ENCODE results near the gene MME. TPM values are rescaled to one million over a fixed set of nuclear protein-coding genes. Genes with fewer than 3 reads are reported as not detected.

Gene MME
- total RNA-seq, 1 experiment from 2014 or later = 1.6 TPM

DNA sequence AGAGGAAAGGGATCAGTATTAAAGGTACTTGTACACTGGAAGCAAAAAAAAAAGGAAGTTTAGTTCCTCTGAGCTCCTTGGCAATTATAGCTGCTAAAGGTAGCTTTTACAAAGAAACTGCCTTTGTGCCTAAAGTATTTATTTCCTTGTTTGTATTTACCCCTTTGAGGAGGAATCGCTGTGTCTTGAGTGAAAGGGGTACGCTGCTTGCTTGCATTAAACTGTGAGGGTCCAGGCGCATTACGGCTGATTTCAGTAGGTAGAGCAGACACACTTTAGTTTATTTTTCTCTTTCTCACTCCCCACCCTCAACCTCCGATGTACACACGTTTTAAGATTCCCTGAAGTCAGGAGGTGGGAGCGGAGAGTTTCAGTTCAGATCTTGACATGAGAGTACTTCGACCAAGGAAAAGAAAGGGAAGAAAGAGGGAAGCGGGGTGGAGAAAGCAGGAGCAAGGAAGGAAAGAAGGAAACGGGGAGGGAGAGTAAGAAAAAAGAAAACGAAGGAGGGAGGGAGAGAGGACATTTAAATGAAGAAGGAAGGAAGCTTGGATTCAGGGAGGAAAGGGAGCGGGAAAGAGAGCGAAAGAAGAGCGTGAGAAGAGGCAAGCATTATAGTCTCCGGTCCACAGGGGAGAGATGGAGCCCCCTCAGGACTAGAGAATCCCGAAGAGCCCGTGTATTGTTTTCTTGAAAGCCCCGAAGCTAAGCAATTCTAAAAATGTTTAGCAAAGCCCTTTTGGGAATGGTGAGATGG is 1.2 kb upstream of the MME start:
- no peak for DNase-seq (ENCODE audit: low read depth, low spot score)
- intact Hi-C loops (cut with micrococcal nuclease; ENCODE audit: unreplicated experiment) (no loop called here), in situ Hi-C loops (cut with HindIII; ENCODE audit: low pct_unique_long_range_greater_than_20kb, low sequenced_read_pairs) (no loop called here)
- H3K4me1 ChIP-seq (ENCODE audit: control insufficient read depth, insufficient read depth, low read length) = peaks cover 5% of the 10 kb centered on the region; the same call in 1 of the 2 replicates
- peaks cover 8% of the 10 kb centered on the region for H3K9me3 ChIP-seq (ENCODE audit: control insufficient read depth, insufficient read depth, low read depth, low read length)
- no peaks in the 10 kb centered on the region; the same call in 1 of the 2 replicates for H3K36me3 ChIP-seq (ENCODE audit: control insufficient read depth, insufficient read depth, low read length)
- ATAC-seq = no peak
- H3K27me3 ChIP-seq (ENCODE audit: control insufficient read depth, insufficient read depth, low read length) = peaks cover 36% of the 10 kb centered on the region
- H3K4me3 ChIP-seq (ENCODE audit: low read depth in 2 of 2, low read length in 2 of 2) = peak overlapping the region; percentile 38 to 47
- H3K27ac ChIP-seq (ENCODE audit: low read length) = no peak overlapping the region
- no TSS peak for BruUV-seq (replicated peaks)
- ChIA-PET CTCF (no interaction called here), POLR2A (no interaction called here)
- no peak for TF ChIP-seq SIN3A (IDR thresholded peaks at IDR 0.05; ENCODE audit: borderline replicate concordance, insufficient read depth, low read depth, low read length)
- TF ChIP-seq, protein P1, sequence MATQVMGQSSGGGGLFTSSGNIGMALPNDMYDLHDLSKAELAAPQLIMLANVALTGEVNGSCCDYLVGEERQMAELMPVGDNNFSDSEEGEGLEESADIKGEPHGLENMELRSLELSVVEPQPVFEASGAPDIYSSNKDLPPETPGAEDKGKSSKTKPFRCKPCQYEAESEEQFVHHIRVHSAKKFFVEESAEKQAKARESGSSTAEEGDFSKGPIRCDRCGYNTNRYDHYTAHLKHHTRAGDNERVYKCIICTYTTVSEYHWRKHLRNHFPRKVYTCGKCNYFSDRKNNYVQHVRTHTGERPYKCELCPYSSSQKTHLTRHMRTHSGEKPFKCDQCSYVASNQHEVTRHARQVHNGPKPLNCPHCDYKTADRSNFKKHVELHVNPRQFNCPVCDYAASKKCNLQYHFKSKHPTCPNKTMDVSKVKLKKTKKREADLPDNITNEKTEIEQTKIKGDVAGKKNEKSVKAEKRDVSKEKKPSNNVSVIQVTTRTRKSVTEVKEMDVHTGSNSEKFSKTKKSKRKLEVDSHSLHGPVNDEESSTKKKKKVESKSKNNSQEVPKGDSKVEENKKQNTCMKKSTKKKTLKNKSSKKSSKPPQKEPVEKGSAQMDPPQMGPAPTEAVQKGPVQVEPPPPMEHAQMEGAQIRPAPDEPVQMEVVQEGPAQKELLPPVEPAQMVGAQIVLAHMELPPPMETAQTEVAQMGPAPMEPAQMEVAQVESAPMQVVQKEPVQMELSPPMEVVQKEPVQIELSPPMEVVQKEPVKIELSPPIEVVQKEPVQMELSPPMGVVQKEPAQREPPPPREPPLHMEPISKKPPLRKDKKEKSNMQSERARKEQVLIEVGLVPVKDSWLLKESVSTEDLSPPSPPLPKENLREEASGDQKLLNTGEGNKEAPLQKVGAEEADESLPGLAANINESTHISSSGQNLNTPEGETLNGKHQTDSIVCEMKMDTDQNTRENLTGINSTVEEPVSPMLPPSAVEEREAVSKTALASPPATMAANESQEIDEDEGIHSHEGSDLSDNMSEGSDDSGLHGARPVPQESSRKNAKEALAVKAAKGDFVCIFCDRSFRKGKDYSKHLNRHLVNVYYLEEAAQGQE (IDR thresholded peaks at IDR 0.05; ENCODE audit: insufficient read depth in 1 of 2, low read depth in 2 of 2, low read length in 1 of 2) = no peak
- TF ChIP-seq POLR2AphosphoS5 (IDR thresholded peaks at IDR 0.05; ENCODE audit: low read depth, low read length) = no peak
- TF ChIP-seq TCF7L2 (IDR thresholded peaks at IDR 0.05; ENCODE audit: low read depth, low read length) = no peak
- TF ChIP-seq, protein P2, sequence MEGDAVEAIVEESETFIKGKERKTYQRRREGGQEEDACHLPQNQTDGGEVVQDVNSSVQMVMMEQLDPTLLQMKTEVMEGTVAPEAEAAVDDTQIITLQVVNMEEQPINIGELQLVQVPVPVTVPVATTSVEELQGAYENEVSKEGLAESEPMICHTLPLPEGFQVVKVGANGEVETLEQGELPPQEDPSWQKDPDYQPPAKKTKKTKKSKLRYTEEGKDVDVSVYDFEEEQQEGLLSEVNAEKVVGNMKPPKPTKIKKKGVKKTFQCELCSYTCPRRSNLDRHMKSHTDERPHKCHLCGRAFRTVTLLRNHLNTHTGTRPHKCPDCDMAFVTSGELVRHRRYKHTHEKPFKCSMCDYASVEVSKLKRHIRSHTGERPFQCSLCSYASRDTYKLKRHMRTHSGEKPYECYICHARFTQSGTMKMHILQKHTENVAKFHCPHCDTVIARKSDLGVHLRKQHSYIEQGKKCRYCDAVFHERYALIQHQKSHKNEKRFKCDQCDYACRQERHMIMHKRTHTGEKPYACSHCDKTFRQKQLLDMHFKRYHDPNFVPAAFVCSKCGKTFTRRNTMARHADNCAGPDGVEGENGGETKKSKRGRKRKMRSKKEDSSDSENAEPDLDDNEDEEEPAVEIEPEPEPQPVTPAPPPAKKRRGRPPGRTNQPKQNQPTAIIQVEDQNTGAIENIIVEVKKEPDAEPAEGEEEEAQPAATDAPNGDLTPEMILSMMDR (IDR thresholded peaks at IDR 0.05) = no peak

DNA sequence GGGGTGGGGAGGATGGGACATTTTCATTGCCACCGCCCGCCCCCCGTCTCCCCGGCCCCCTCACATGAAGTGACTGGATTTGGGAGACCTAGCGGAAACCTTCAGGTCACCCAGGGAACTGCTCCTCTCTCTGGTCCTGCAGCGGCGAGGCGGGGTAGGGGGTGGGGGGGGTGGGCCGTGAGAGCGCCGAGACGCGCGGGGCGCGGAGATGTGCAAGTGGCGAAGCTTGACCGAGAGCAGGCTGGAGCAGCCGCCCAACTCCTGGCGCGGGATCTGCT is 712 bp upstream of the MME start:
- ATAC-seq (peak; percentile 61), DNase-seq (ENCODE audit: low read depth, low spot score) (no peak)
- H3K4me3 ChIP-seq (ENCODE audit: low read depth in 2 of 2, low read length in 2 of 2) = peak overlapping the region; percentile 47 to 56
- TF ChIP-seq, protein P1 (IDR thresholded peaks at IDR 0.05; ENCODE audit: insufficient read depth in 1 of 2, low read depth in 2 of 2, low read length in 1 of 2) = no peak
- no peak for TF ChIP-seq TCF7L2 (IDR thresholded peaks at IDR 0.05; ENCODE audit: low read depth, low read length)
- TF ChIP-seq, protein P2 (IDR thresholded peaks at IDR 0.05) = no peak
- H3K36me3 ChIP-seq (ENCODE audit: control insufficient read depth, insufficient read depth, low read length) = no peaks in the 10 kb centered on the region; the same call in 1 of the 2 replicates
- peaks cover 36% of the 10 kb centered on the region for H3K27me3 ChIP-seq (ENCODE audit: control insufficient read depth, insufficient read depth, low read length)
- BruUV-seq (replicated peaks) = no TSS peak
- in situ Hi-C loops (cut with HindIII; ENCODE audit: low pct_unique_long_range_greater_than_20kb, low sequenced_read_pairs) = no loop called here
- intact Hi-C loops (cut with micrococcal nuclease; ENCODE audit: unreplicated experiment) = no loop called here
- peaks cover 5% of the 10 kb centered on the region; the same call in 1 of the 2 replicates for H3K4me1 ChIP-seq (ENCODE audit: control insufficient read depth, insufficient read depth, low read length)
- ChIA-PET CTCF (interaction anchor here (0.6 kb wide), 1 partner anchor 94 kb away, joined by 5 read pairs; no protein-coding TSS in a partner anchor), POLR2A (interaction anchor here (0.6 kb wide), 1 partner anchor 95 kb away, joined by 6 read pairs; no protein-coding TSS in a partner anchor)
- H3K27ac ChIP-seq (ENCODE audit: low read length) = no peak overlapping the region
- peaks cover 8% of the 10 kb centered on the region for H3K9me3 ChIP-seq (ENCODE audit: control insufficient read depth, insufficient read depth, low read depth, low read length)

Data from Panc1 (cell line).